ENCODE results near the gene CD300A.
A peak's percentile ranks its signal among the peaks of the same experiment; 100 is the strongest.

Gene CD300A

DNA sequence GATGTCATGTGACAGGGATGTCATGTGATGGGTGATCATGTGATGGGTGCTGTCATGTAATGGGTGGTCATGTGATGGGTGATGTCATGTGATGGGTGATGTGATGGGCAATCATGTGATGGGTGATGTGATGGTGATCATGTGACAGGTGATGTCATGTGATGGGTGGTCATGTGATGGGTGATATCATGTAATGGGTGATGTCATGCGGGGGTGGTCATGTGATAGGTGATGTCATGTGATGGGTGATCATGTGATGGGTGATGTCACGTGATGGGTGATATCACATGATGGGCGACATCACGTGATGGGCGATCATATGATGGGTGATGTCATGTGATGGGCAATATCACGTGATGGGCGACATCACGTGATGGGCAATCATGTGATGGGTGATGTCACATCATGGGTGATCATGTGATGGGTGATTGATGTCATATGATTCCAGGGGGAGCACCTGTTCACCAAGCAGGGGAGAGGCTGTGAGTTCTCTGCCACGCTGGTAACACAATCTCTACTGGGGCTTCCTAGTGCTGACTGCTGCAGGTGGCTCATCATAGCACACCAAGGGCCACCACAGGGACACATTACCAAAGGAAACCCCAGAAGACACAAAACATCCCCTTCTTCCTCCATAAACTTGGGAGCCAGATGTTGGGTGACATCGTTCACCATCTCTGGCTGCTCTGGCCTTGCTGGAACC is 48.3 kb downstream of the CD300A start (continued):
- TF ChIP-seq, protein P1, sequence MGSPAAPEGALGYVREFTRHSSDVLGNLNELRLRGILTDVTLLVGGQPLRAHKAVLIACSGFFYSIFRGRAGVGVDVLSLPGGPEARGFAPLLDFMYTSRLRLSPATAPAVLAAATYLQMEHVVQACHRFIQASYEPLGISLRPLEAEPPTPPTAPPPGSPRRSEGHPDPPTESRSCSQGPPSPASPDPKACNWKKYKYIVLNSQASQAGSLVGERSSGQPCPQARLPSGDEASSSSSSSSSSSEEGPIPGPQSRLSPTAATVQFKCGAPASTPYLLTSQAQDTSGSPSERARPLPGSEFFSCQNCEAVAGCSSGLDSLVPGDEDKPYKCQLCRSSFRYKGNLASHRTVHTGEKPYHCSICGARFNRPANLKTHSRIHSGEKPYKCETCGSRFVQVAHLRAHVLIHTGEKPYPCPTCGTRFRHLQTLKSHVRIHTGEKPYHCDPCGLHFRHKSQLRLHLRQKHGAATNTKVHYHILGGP (tag by site-specific recombination; IDR thresholded peaks at IDR 0.05): peak; percentile 45; the same call in 1 of the 2 replicates
- TF ChIP-seq ZNF132 (tag by site-specific recombination; IDR thresholded peaks at IDR 0.05; ENCODE audit: borderline replicate concordance) (no peak), ZNF10 (tag by site-specific recombination; IDR thresholded peaks at IDR 0.05) (no peak), PRDM6 (tag by site-specific recombination; IDR thresholded peaks at IDR 0.05) (no peak), ZNF223 (tag by site-specific recombination; IDR thresholded peaks at IDR 0.05) (no peak), PRDM1 (tag by site-specific recombination; IDR thresholded peaks at IDR 0.05) (0 out of 2 replicates have a peak, but pooled peaks have one; percentile 3), ZNF416 (tag by site-specific recombination; IDR thresholded peaks at IDR 0.05) (no peak), KLF8 (tag by site-specific recombination; IDR thresholded peaks at IDR 0.05) (peak; percentile 88), ZBTB1 (tag by site-specific recombination; IDR thresholded peaks at IDR 0.05) (no peak), ZNF138 (tag by site-specific recombination; IDR thresholded peaks at IDR 0.05; ENCODE audit: borderline replicate concordance) (no peak), OSR2 (tag by site-specific recombination; IDR thresholded peaks at IDR 0.05) (no peak), YY1 (tag by site-specific recombination; IDR thresholded peaks at IDR 0.05) (no peak), ZSCAN23 (tag by site-specific recombination; IDR thresholded peaks at IDR 0.05) (peak; percentile 66), ZNF548 (tag by site-specific recombination; IDR thresholded peaks at IDR 0.05) (0 out of 2 replicates have a peak, but pooled peaks have one; percentile 5), ZSCAN16 (tag by site-specific recombination; IDR thresholded peaks at IDR 0.05) (0 out of 2 replicates have a peak, but pooled peaks have one; percentile 11), GLIS1 (tag by site-specific recombination; IDR thresholded peaks at IDR 0.05) (no peak; the same call in 1 of the 2 replicates), MZF1 (tag by site-specific recombination; IDR thresholded peaks at IDR 0.05; ENCODE audit: borderline replicate concordance) (no peak), ZNF175 (tag by site-specific recombination; IDR thresholded peaks at IDR 0.05) (no peak), IKZF3 (tag by site-specific recombination; IDR thresholded peaks at IDR 0.05) (no peak), KLF7 (tag by site-specific recombination; IDR thresholded peaks at IDR 0.05; ENCODE audit: borderline replicate concordance) (peak; percentile 9; the same call in 1 of the 2 replicates), ZNF398 (tag by site-specific recombination; IDR thresholded peaks at IDR 0.05) (peak; percentile 68), ZNF76 (tag by site-specific recombination; IDR thresholded peaks at IDR 0.05; ENCODE audit: borderline replicate concordance, low read depth) (no peak), ZNF311 (tag by site-specific recombination; IDR thresholded peaks at IDR 0.05; ENCODE audit: borderline replicate concordance) (peak; percentile 99), ZNF148 (tag by site-specific recombination; IDR thresholded peaks at IDR 0.05; ENCODE audit: borderline replicate concordance) (peak; percentile 99), ZNF24 (tag by site-specific recombination; IDR thresholded peaks at IDR 0.05) (peak; percentile 44), ZNF777 (tag by site-specific recombination; IDR thresholded peaks at IDR 0.05; ENCODE audit: borderline replicate concordance) (no peak), ZNF2 (tag by site-specific recombination; IDR thresholded peaks at IDR 0.05) (no peak), ZNF792 (tag by site-specific recombination; IDR thresholded peaks at IDR 0.05) (peak; percentile 5; the same call in 1 of the 2 replicates), ZNF629 (tag by site-specific recombination; IDR thresholded peaks at IDR 0.05) (peak; percentile 62), ZNF112 (tag by site-specific recombination; IDR thresholded peaks at IDR 0.05) (no peak; the same call in 1 of the 2 replicates), ZNF16 (tag by site-specific recombination; IDR thresholded peaks at IDR 0.05; ENCODE audit: low read depth) (no peak)
- TF ChIP-seq, protein P2, sequence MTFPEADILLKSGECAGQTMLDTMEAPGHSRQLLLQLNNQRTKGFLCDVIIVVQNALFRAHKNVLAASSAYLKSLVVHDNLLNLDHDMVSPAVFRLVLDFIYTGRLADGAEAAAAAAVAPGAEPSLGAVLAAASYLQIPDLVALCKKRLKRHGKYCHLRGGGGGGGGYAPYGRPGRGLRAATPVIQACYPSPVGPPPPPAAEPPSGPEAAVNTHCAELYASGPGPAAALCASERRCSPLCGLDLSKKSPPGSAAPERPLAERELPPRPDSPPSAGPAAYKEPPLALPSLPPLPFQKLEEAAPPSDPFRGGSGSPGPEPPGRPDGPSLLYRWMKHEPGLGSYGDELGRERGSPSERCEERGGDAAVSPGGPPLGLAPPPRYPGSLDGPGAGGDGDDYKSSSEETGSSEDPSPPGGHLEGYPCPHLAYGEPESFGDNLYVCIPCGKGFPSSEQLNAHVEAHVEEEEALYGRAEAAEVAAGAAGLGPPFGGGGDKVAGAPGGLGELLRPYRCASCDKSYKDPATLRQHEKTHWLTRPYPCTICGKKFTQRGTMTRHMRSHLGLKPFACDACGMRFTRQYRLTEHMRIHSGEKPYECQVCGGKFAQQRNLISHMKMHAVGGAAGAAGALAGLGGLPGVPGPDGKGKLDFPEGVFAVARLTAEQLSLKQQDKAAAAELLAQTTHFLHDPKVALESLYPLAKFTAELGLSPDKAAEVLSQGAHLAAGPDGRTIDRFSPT (tag by site-specific recombination; IDR thresholded peaks at IDR 0.05): peak; percentile 81
